H1 (cell line): Measurements from ENCODE around the gene CAPS2. TPM values are rescaled to one million over a fixed set of nuclear protein-coding genes. Genes with fewer than 3 reads are reported as not detected.

Source experiments
- CTCF ChIA-PET: fragments of 300-600 bp; sonication (Branson Sonifier 250); formaldehyde crosslinking; loops from one replicate; lab custom pipeline; 2021; ENCODE audit not compliant: partially characterized antibody; lab: Charles Lee
- POLR2A ChIA-PET: fragments of 300-600 bp; sonication (Branson Sonifier 250); formaldehyde crosslinking; loops from one replicate; lab custom pipeline; 2021; ENCODE audit warnings: inconsistent platforms; ENCODE audit not compliant: partially characterized antibody; lab: Charles Lee
- DNase-seq, 2 experiments: peaks; one replicate each; pipeline versions ENCODE4 v3.0.0 to v3.0.0-alpha.2; 2010 to 2022; ENCODE audit warnings: low spot score in 2 of 2, low read depth in 1 of 2, mixed read lengths in 1 of 2
- FAIRE-seq: peaks from 2 replicates; lab custom pipeline; 2011; peaks lifted over from hg19 to GRCh38; lab: Jason Lieb, UNC
- H2AFZ ChIP-seq: 2 replicates; pipeline ENCODE4 v1.8.1; 2012; ENCODE audit warnings: low read length, inconsistent platforms
- H2AK5ac ChIP-seq: 2 replicates; pipeline ENCODE4 v1.6.1; 2013; ENCODE audit warnings: low read depth, low read length
- H2BK120ac ChIP-seq: replicated peaks from 2 replicates; pipeline ENCODE3; 2013; ENCODE audit warnings: low read depth, low read length, inconsistent platforms
- H2BK12ac ChIP-seq: 2 replicates; pipeline ENCODE4 v1.6.1; 2013; ENCODE audit warnings: low read depth, low read length
- H2BK15ac ChIP-seq: 2 replicates; pipeline ENCODE4 v1.6.1; 2013; ENCODE audit warnings: low read length
- H2BK20ac ChIP-seq: 2 replicates; pipeline ENCODE4 v1.6.1; 2013; ENCODE audit warnings: low read length
- H2BK5ac ChIP-seq: 2 replicates; pipeline ENCODE4 v1.6.1; 2013; ENCODE audit warnings: low read depth, low read length
- H3K14ac ChIP-seq: 2 replicates; pipeline ENCODE4 v1.6.1; 2013; ENCODE audit warnings: inconsistent platforms; ENCODE audit not compliant: insufficient read length
- H3K18ac ChIP-seq: 2 replicates; pipeline ENCODE4 v1.6.1; 2013; ENCODE audit warnings: low read length; ENCODE audit errors: extremely low read depth
- H3K23ac ChIP-seq: 2 replicates; pipeline ENCODE4 v1.6.1; 2013; ENCODE audit warnings: inconsistent platforms; ENCODE audit not compliant: insufficient read length
- H3K23me2 ChIP-seq: 2 replicates; pipeline ENCODE4 v1.6.1; 2013; ENCODE audit warnings: low read depth, low read length
- H3K27ac ChIP-seq: 2 replicates; pipeline ENCODE4 v1.6.1; 2011; ENCODE audit warnings: low read depth, low read length, inconsistent platforms
- H3K27me3 ChIP-seq, 4 experiments: replicated peaks in 1 of 4; 1 replicate in 1 of 4; 2 replicates in 3 of 4; pipeline versions ENCODE4 v1.6.1 to v1.8.1; 2011 to 2013; ENCODE audit warnings: low read length in 3 of 4, mild to moderate bottlenecking in 3 of 4, inconsistent platforms in 2 of 4, mixed read lengths in 2 of 4, moderate library complexity in 1 of 4; ENCODE audit not compliant: control insufficient read depth in 3 of 4, insufficient read depth in 3 of 4; ENCODE audit errors: extremely low read depth in 1 of 4
- H3K36me3 ChIP-seq, 4 experiments: 2 replicates each; pipeline versions ENCODE4 v1.6.1 to v1.8.1; 2011 to 2013; ENCODE audit warnings: mild to moderate bottlenecking in 4 of 4, low read length in 3 of 4, moderate library complexity in 2 of 4, control low read depth in 1 of 4, inconsistent platforms in 1 of 4; ENCODE audit not compliant: insufficient read depth in 4 of 4, control insufficient read depth in 2 of 4
- H3K4ac ChIP-seq: replicated peaks from 2 replicates; pipeline ENCODE3; 2013; ENCODE audit warnings: low read length, low read depth, mixed read lengths, inconsistent platforms; ENCODE audit not compliant: insufficient read length
- H3K4me1 ChIP-seq, 4 experiments: replicated peaks in 1 of 4; 1 replicate in 1 of 4; 2 replicates in 3 of 4; pipeline versions ENCODE4 v1.6.1 to v1.8.1; 2011 to 2013; ENCODE audit warnings: low read length in 3 of 4, inconsistent platforms in 2 of 4, mixed read lengths in 1 of 4; ENCODE audit not compliant: insufficient read depth in 4 of 4, control insufficient read depth in 3 of 4
- H3K4me2 ChIP-seq, 2 experiments: 2 replicates each; pipeline versions ENCODE4 v1.6.1 to v1.8.1; 2011 to 2013; ENCODE audit warnings: low read depth in 2 of 2, low read length in 2 of 2, control low read depth in 1 of 2, inconsistent platforms in 1 of 2, mild to moderate bottlenecking in 1 of 2; ENCODE audit not compliant: insufficient read depth in 1 of 2
- H3K4me3 ChIP-seq, 4 experiments: fragments of 200-600, 300-600 bp in 1 of 4; sonication (generic), shearing (Covaris generic), sonication (Bioruptor Twin) in 1 of 4; 2 replicates each; pipeline versions ENCODE4 v1.5.1 to v1.8.1; 2011 to 2016; ENCODE audit warnings: low read length in 4 of 4, low read depth in 3 of 4, control low read depth in 2 of 4, inconsistent platforms in 2 of 4, mild to moderate bottlenecking in 2 of 4, mixed read lengths in 1 of 4, moderate library complexity in 1 of 4; ENCODE audit not compliant: insufficient read depth in 2 of 4; ENCODE audit errors: extremely low read depth in 1 of 4
- H3K56ac ChIP-seq: replicated peaks from 2 replicates; pipeline ENCODE3; 2013; ENCODE audit warnings: low read depth, mild to moderate bottlenecking, mixed read lengths, low read length, inconsistent platforms; ENCODE audit not compliant: insufficient read length
- H3K79me1 ChIP-seq: 2 replicates; pipeline ENCODE4 v1.6.1; 2013; ENCODE audit warnings: low read depth, low read length, control low read depth
- H3K79me2 ChIP-seq, 2 experiments: 2 replicates each; pipeline versions ENCODE4 v1.6.1 to v1.8.1; 2012 to 2013; ENCODE audit warnings: low read length in 2 of 2, mild to moderate bottlenecking in 2 of 2, inconsistent platforms in 1 of 2; ENCODE audit not compliant: insufficient read depth in 2 of 2, control insufficient read depth in 1 of 2
- H3K9ac ChIP-seq, 4 experiments: replicated peaks in 1 of 4; 1 replicate in 1 of 4; 2 replicates in 3 of 4; pipeline versions ENCODE4 v1.6.1 to v1.8.1; 2011 to 2013; ENCODE audit warnings: low read depth in 3 of 4, low read length in 3 of 4, control low read depth in 2 of 4, mild to moderate bottlenecking in 2 of 4, moderate library complexity in 2 of 4, inconsistent platforms in 1 of 4; ENCODE audit errors: extremely low read depth in 1 of 4
- H3K9me3 ChIP-seq, 2 experiments: 2 replicates each; pipeline versions ENCODE4 v1.6.1 to v1.8.1; 2012 to 2013; ENCODE audit warnings: mild to moderate bottlenecking in 2 of 2, moderate library complexity in 2 of 2, control low read depth in 1 of 2, inconsistent platforms in 1 of 2, low read depth in 1 of 2, low read length in 1 of 2, mixed read lengths in 1 of 2; ENCODE audit not compliant: insufficient read depth in 2 of 2
- H4K20me1 ChIP-seq, 2 experiments: replicated peaks in 1 of 2; 2 replicates each; pipeline versions ENCODE3 to v1.8.1; 2011 to 2013; ENCODE audit warnings: inconsistent platforms in 2 of 2, low read length in 2 of 2, mild to moderate bottlenecking in 1 of 2; ENCODE audit not compliant: insufficient read depth in 2 of 2, control insufficient read depth in 1 of 2
- H4K5ac ChIP-seq: 2 replicates; pipeline ENCODE4 v1.6.1; 2013; ENCODE audit warnings: low read length, low read depth, mixed read lengths, inconsistent platforms; ENCODE audit not compliant: insufficient read length
- H4K8ac ChIP-seq: 2 replicates; pipeline ENCODE4 v1.8.0; 2013; ENCODE audit warnings: mild to moderate bottlenecking, moderate library complexity, low read length, inconsistent platforms; ENCODE audit not compliant: insufficient read depth; ENCODE audit errors: extremely low read depth
- H4K91ac ChIP-seq: replicated peaks from 2 replicates; pipeline ENCODE3; 2013; ENCODE audit warnings: low read length, mixed read lengths, inconsistent platforms; ENCODE audit not compliant: insufficient read length
- CBX8 ChIP-seq: fragments of 300-800, 300-1000 bp; sonication (generic); IDR thresholded peaks from 2 replicates; pipeline ENCODE4 v1.7.1; 2016; ENCODE audit warnings: low read depth, low read length, borderline replicate concordance
- CHD1 ChIP-seq: IDR thresholded peaks from 2 replicates; pipeline ENCODE4 v1.6.1; 2012; ENCODE audit warnings: low read depth, low read length, improper control_type of control experiment
- CTBP2 ChIP-seq: IDR thresholded peaks from 2 replicates; pipeline ENCODE4 v1.7.0; 2011; ENCODE audit warnings: borderline replicate concordance, mild to moderate bottlenecking, moderate library complexity, mixed read lengths, low read length; ENCODE audit not compliant: insufficient read depth, insufficient read length
- KDM4A ChIP-seq: IDR thresholded peaks from one replicate; pipeline ENCODE4 v1.7.1; 2012; ENCODE audit warnings: low read depth, mild to moderate bottlenecking, moderate library complexity, low read length, inconsistent platforms; ENCODE audit not compliant: severe bottlenecking
- POLR2A ChIP-seq, 2 experiments: IDR thresholded peaks; 1 replicate in 1 of 2; 2 replicates in 1 of 2; pipeline ENCODE4 v1.6.1; 2011; ENCODE audit warnings: low read depth in 2 of 2, low read length in 2 of 2, mild to moderate bottlenecking in 2 of 2; ENCODE audit errors: control extremely low read depth in 1 of 2
- POLR2AphosphoS5 ChIP-seq: IDR thresholded peaks from 2 replicates; pipeline ENCODE4 v1.6.1; 2011; ENCODE audit warnings: low read depth, low read length
- SIRT6 ChIP-seq: IDR thresholded peaks from one replicate; pipeline ENCODE4 v1.7.1; 2012; ENCODE audit warnings: low read length, inconsistent platforms
- SP1 ChIP-seq: IDR thresholded peaks from 2 replicates; pipeline ENCODE4 v1.6.1; 2011; ENCODE audit warnings: low read depth, low read length
- SP2 ChIP-seq: IDR thresholded peaks from 2 replicates; pipeline ENCODE4 v1.6.1; 2012; ENCODE audit warnings: mild to moderate bottlenecking, low read length, inconsistent platforms
- TAF1 ChIP-seq: IDR thresholded peaks from 2 replicates; pipeline ENCODE4 v1.6.1; 2011; ENCODE audit warnings: mild to moderate bottlenecking, low read depth, low read length
- YY1 ChIP-seq: IDR thresholded peaks from 2 replicates; pipeline ENCODE4 v1.6.1; 2011; ENCODE audit warnings: low read depth, mild to moderate bottlenecking, low read length
- ZNF274 ChIP-seq: IDR thresholded peaks from 2 replicates; pipeline ENCODE4 v1.7.0; 2012; ENCODE audit warnings: low read length, borderline replicate concordance; ENCODE audit errors: extremely low read depth
- WGBS, 2 experiments: shearing (Covaris generic) in 1 of 2; methylation state at CpG; one replicate each; pipeline versions ENCODE4 v1.1.6 to v1.1.7; 2013 to 2015; ENCODE audit warnings: low lambda C conversion rate in 2 of 2, mixed read lengths in 2 of 2, inconsistent platforms in 1 of 2, low coverage in 1 of 2, missing lambda C conversion rate in 1 of 2; ENCODE audit not compliant: insufficient replicate concordance in 2 of 2, insufficient coverage in 1 of 2, insufficient read length in 1 of 2; ENCODE audit errors: extremely low coverage in 1 of 2, missing lambda C conversion rate in 1 of 2; 5-methylcytosine and 5-hydroxymethylcytosine counted together
- polyA plus RNA-seq, 7 experiments: library from polyadenylated mRNA; depleted of rRNA in 3 of 7; stranded (reverse) in 5 of 7; unstranded in 2 of 7; fragments of >200 nt in 5 of 7; fragments of 200-250 nt in 2 of 7; gene quantifications; 1 replicate in 5 of 7; 2 replicates in 1 of 7; 4 replicates in 1 of 7; pipeline versions ENCODE4 v1.2.1 to v1.2.3, GENCODE V29; 2011 to 2013; ENCODE audit warnings: missing spikeins in 2 of 7, mixed read lengths in 2 of 7
- total RNA-seq: library from RNA; stranded (reverse); fragmentation: NEBNext Ultra II Directional; extraction: Animal tissue kit (Norgen Biotek cat#: 25700); gene quantifications from 2 replicates; pipeline ENCODE4 v1.2.1, GENCODE V29; 2021
- TF ChIP-seq, protein P1 (sequence below): IDR thresholded peaks from 2 replicates; pipeline ENCODE4 v1.6.1; 2011; ENCODE audit warnings: low read length, improper control_type of control experiment
- TF ChIP-seq, protein P2 (sequence below): IDR thresholded peaks from 2 replicates; pipeline ENCODE4 v1.6.1; 2012; ENCODE audit warnings: inconsistent platforms

Gene CAPS2
- total and polyA plus RNA-seq, 2 of the 8 experiments (the other 6 are each of a cell fraction or from before 2014, with no cell fraction given): 2.3 to 3.8 TPM

DNA sequence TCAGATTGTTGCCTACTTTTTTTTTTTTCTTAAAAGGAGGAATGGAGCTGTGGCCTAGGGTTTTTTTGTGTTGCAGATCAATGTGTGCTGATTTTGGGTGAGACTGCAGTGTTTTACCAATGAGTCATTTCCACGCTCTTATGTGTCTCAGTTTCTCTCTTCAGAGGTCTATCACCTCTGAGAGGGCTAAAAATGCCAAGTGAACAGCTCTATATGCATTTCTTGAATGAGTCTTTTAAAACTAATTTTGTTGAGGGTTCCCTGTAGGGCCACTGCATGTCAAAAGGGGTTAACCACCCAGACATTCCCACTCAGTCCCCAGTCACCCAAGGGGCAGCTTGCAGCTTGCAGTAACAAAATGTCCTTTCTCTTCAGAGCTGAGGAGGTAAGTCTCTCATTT lies 36.5 kb upstream of the CAPS2 start:
- Histone ChIP-seq H3K4ac (no peak overlapping the region), H3K27me3 (no peaks in the 10 kb centered on the region), H2BK15ac (no peak overlapping the region), H2AFZ (0 out of 2 replicates have a peak overlapping the region, but pooled peaks have one; percentile 2), H3K4me2 (peak overlapping the region; percentile 19 to 52; a peak in 3 of 4 replicates), H4K8ac (no peak overlapping the region), H3K9me3 (0 out of 4 replicates have a peak, but pooled peaks cover 0 to 5% of the 10 kb centered on the region in 2 experiments), H3K79me1 (no peaks in the 10 kb centered on the region), H3K23ac (no peak overlapping the region), H2BK20ac (no peak overlapping the region), H3K79me2 (peaks cover 0 to 19% of the 10 kb centered on the region in 2 experiments; a peak in 2 of 4 replicates), H3K4me3 (peak overlapping the region in 1 of 4 experiments; percentile 31; a peak in 3 of 8 replicates), H4K20me1 (no peaks in the 10 kb centered on the region), H2BK5ac (no peak overlapping the region), H4K91ac (no peak overlapping the region), H3K14ac (no peak overlapping the region), H2BK12ac (no peak overlapping the region), H4K5ac (no peak overlapping the region), H2BK120ac (no peak overlapping the region), H3K23me2 (no peaks in the 10 kb centered on the region), H3K36me3 (no peaks in the 10 kb centered on the region; a peak in 2 of 8 replicates), H3K4me1 (peaks cover 0 to 9% (median 6%) of the 10 kb centered on the region in 4 experiments; a peak in 2 of 7 replicates), H2AK5ac (no peak overlapping the region), H3K56ac (no peak overlapping the region), H3K27ac (no peak overlapping the region), H3K9ac (no peak overlapping the region), H3K18ac (no peak overlapping the region)
- POLR2A ChIA-PET: no interaction called here
- CTCF ChIA-PET: interaction anchor here (0.6 to 1.3 kb wide), 4 partner anchors 25 to 511 kb away, joined by 3 to 7 read pairs (median 4); no protein-coding TSS in a partner anchor
- DNase-seq (no peak), FAIRE-seq (no peak)
- WGBS, 2 experiments: 13% methylated on average over 1 of the region's 1 CpG; no CpG with 5 or more reads in 1 of the 2 experiments
- TF ChIP-seq ZNF274 (no peak), CHD1 (no peak), TAF1 (no peak), CBX8 (no peak), KDM4A (no peak), SIRT6 (no peak), POLR2AphosphoS5 (no peak), SP2 (no peak), POLR2A (IDR thresholded peaks at IDR 0.05; ENCODE audit: control extremely low read depth in 1 of 2, low read depth in 2 of 2, low read length in 2 of 2) (no peak), SP1 (no peak), YY1 (no peak), CTBP2 (no peak)
- TF ChIP-seq, protein P1, sequence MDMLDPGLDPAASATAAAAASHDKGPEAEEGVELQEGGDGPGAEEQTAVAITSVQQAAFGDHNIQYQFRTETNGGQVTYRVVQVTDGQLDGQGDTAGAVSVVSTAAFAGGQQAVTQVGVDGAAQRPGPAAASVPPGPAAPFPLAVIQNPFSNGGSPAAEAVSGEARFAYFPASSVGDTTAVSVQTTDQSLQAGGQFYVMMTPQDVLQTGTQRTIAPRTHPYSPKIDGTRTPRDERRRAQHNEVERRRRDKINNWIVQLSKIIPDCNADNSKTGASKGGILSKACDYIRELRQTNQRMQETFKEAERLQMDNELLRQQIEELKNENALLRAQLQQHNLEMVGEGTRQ: no peak
- TF ChIP-seq, protein P2, sequence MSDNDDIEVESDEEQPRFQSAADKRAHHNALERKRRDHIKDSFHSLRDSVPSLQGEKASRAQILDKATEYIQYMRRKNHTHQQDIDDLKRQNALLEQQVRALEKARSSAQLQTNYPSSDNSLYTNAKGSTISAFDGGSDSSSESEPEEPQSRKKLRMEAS: no peak
